Adrenal gland (tissue), 12 donors: ENCODE results near the gene TASL. TPM values are rescaled to one million over a fixed set of nuclear protein-coding genes. Genes with fewer than 3 reads are reported as not detected.
"Not testable (repeated sequence)": the region's sequence is repeated elsewhere in the genome, so short reads cannot be mapped to it uniquely, and the experiment has no call there.

Experiments
- DNase-seq, 7 donors: peaks; one replicate each; pipeline ENCODE4 v3.0.0-alpha.2; 2019 to 2020
- H3K27ac ChIP-seq, 5 donors: fragments of 200-600 bp; sonication (generic) in 4 of 5; 1 replicate in 3 of 5; 2 replicates in 2 of 5; pipeline versions ENCODE4 v1.5.1 to v1.8.0; 2016 to 2020; ENCODE audit warnings: mild to moderate bottlenecking in 1 of 5
- H3K27me3 ChIP-seq: fragments of 200-600 bp; 2 replicates; pipeline ENCODE4 v1.8.0; 2021
- H3K36me3 ChIP-seq, 2 donors: fragments of 200-600 bp; replicated peaks in 1 of 2; 1 replicate in 1 of 2; 2 replicates in 1 of 2; pipeline versions ENCODE4 v1.5.1 to v1.8.0; 2018 to 2022
- H3K4me1 ChIP-seq, 2 donors: fragments of 200-600 bp; replicated peaks in 1 of 2; 1 replicate in 1 of 2; 2 replicates in 1 of 2; pipeline versions ENCODE4 v1.5.1 to v1.8.0; 2018 to 2021
- H3K4me3 ChIP-seq, 4 donors: fragments of 200-600 bp; sonication (generic) in 3 of 4; one replicate each; pipeline ENCODE4 v1.5.1; 2016 to 2018
- H3K9me3 ChIP-seq, 3 donors: fragments of 200-600 bp; sonication (generic) in 1 of 3; replicated peaks in 1 of 3; 1 replicate in 2 of 3; 2 replicates in 1 of 3; pipeline versions ENCODE4 v1.5.1 to v1.8.0; 2016 to 2021
- CTCF ChIP-seq, 6 experiments: fragments of 450-650 bp in 4 of 6; fragments of 200-600 bp in 2 of 6; sonication (generic) in 1 of 6; IDR thresholded peaks; 1 replicate in 5 of 6; 2 replicates in 1 of 6; pipeline versions ENCODE4 v1.5.1 to v1.8.0; 2016 to 2021; ENCODE audit warnings: antibody characterized with exemption in 6 of 6, mild to moderate bottlenecking in 2 of 6, moderate library complexity in 1 of 6
- POLR2A ChIP-seq, 2 donors: fragments of 450-650 bp; IDR thresholded peaks; one replicate each; pipeline ENCODE4 v1.6.1; 2017; ENCODE audit warnings: antibody characterized with exemption in 2 of 2, mild to moderate bottlenecking in 2 of 2, moderate library complexity in 1 of 2
- WGBS, 4 donors: extraction: QIAGEN DNeasy Blood & Tissue Kit in 2 of 4; methylation state at CpG; one replicate each; pipeline versions ENCODE4 v1.1.5 to v1.1.7; 2013 to 2017; 5-methylcytosine and 5-hydroxymethylcytosine counted together
- intact Hi-C, 2 donors: fragments of 100-400 bp; cut with DNase I; formaldehyde crosslinking; loops; one replicate each; pipeline versions ENCODE4 v1.14.1 to v1.15.0; 2022 to 2023
- polyA plus RNA-seq, 3 donors: library from polyadenylated mRNA; stranded (reverse); fragments of 200-250 nt in 2 of 3; fragments of 350-450 nt in 1 of 3; fragmentation: Illumina TruSeq in 1 of 3; extraction: RNeasy Lipid Tissue Mini Kit (QIAGEN cat#74804) in 1 of 3; gene quantifications; one replicate each; pipeline ENCODE4 v1.2.3, GENCODE V29; 2013 to 2014
- total RNA-seq, 9 donors: library from RNA; depleted of rRNA in 4 of 9; stranded (reverse); fragments of >200 nt in 4 of 9; fragments of 120-200 nt in 1 of 9; fragmentation: NEBNext Ultra II Directional in 1 of 9; extraction: Animal tissue kit (Norgen Biotek cat#: 25700) in 1 of 9; gene quantifications; one replicate each; pipeline versions ENCODE4 v1.1.0 to v1.2.4, GENCODE V29; 2013 to 2023
- donor health status: healthy with polysubstance abuse.
- donor health status: Bipolar disorder and iron deficiency.
- donor health status: DM: yes; HTN: yes; CAD: no.
- donor health status: DM: no; HTN: no; CAD: no.
- donor health status: DM: no; HTN: no; CAD: no.
- donor health status: DM: yes; HTN: yes; CAD: no.

Gene TASL
- total and polyA plus RNA-seq, 12 donors: 0.44 to 2.9 (median 1.5) TPM

DNA sequence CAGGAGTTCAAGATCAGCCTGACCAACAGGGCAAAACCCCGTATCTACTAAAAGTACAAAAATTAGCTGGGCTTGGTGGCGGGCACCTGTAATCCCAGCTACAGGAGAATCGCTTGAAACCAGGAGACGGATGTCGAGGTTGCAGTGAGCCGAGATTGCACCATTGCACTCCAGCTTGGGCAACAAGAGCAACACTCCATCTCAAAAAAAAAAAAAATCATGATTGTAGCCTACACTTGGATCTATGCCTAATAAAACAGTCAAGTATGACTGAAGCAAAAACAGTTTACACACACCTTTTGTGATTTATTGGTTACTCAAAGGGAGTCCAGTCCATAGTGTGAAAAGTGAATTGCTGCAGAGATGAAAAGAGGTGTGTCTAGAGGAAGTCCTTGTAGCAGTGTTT lies 34.7 kb upstream of the TASL start:
- Histone ChIP-seq H3K36me3 (no peaks in the 10 kb centered on the region), H3K9me3 (no peaks in the 10 kb centered on the region), H3K27ac (no peak overlapping the region), H3K4me3 (no peak overlapping the region), H3K27me3 (no peaks in the 10 kb centered on the region), H3K4me1 (no peaks in the 10 kb centered on the region)
- WGBS, 4 donors: 67 to 82% (median 76%) methylated on average over 2 to 6 of the region's 6 CpGs
- no peak for TF ChIP-seq CTCF (IDR thresholded peaks at IDR 0.05)
- no peak for TF ChIP-seq POLR2A (IDR thresholded peaks at IDR 0.05)
- no peak for DNase-seq
- intact Hi-C loops: no loop called here

DNA sequence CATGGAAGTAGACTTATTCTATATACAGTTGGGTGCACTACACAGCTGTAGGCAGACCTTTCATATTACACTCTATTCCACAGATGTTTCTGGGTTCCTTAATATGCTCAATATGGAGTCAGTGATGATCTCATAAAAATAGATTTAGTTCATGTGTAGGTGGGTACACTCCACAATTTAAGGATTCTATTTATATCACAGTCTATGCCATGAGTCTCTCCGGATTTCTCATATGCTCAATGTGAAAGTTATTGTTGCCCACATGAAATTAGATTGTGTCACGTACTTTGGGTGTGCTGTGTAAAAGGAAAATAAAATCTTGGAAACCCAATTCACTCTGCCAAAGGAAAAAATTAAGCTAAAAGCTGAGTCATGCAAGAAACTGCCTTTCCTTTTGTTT lies 32.5 kb upstream of the TASL start:
- intact Hi-C loops: no loop called here
- Histone ChIP-seq H3K27ac (no peak overlapping the region), H3K4me1 (no peaks in the 10 kb centered on the region), H3K9me3 (no peaks in the 10 kb centered on the region), H3K4me3 (no peak overlapping the region), H3K36me3 (no peaks in the 10 kb centered on the region), H3K27me3 (no peaks in the 10 kb centered on the region)
- TF ChIP-seq POLR2A (IDR thresholded peaks at IDR 0.05) (no peak), CTCF (IDR thresholded peaks at IDR 0.05) (no peak)
- WGBS, 4 donors: 55 to 95% (median 73%) methylated on average over 2 of the region's 2 CpGs
- DNase-seq: no peak

DNA sequence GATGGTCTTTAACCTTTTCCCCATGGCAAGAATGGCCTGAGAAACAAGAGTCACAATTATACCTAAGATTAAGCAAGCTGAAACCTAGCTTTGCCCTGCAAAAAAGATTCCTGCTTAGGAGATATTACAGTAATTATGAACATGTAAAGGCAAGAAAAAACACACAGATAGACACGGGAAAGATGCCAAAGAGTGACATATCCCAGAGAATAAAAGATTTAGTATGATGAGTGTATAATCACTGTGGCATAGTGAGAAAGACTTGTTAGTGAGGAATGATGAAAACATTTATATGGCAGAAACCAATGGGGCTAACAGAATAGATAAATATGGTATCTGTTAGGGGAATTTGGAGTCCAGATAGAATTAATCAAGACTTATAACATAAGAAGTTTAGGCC lies 29.6 kb upstream of the TASL start:
- DNase-seq: no peak
- no peaks in the 10 kb centered on the region for H3K4me1 ChIP-seq
- no peak overlapping the region for H3K4me3 ChIP-seq
- WGBS, 4 donors: 46 to 73% (median 52%) methylated on average over 1 of the region's 1 CpG
- TF ChIP-seq CTCF (IDR thresholded peaks at IDR 0.05): no peak
- TF ChIP-seq POLR2A (IDR thresholded peaks at IDR 0.05): no peak
- intact Hi-C loops: no loop called here
- no peaks in the 10 kb centered on the region for H3K36me3 ChIP-seq
- no peaks in the 10 kb centered on the region for H3K9me3 ChIP-seq
- no peak overlapping the region for H3K27ac ChIP-seq
- H3K27me3 ChIP-seq: no peaks in the 10 kb centered on the region

DNA sequence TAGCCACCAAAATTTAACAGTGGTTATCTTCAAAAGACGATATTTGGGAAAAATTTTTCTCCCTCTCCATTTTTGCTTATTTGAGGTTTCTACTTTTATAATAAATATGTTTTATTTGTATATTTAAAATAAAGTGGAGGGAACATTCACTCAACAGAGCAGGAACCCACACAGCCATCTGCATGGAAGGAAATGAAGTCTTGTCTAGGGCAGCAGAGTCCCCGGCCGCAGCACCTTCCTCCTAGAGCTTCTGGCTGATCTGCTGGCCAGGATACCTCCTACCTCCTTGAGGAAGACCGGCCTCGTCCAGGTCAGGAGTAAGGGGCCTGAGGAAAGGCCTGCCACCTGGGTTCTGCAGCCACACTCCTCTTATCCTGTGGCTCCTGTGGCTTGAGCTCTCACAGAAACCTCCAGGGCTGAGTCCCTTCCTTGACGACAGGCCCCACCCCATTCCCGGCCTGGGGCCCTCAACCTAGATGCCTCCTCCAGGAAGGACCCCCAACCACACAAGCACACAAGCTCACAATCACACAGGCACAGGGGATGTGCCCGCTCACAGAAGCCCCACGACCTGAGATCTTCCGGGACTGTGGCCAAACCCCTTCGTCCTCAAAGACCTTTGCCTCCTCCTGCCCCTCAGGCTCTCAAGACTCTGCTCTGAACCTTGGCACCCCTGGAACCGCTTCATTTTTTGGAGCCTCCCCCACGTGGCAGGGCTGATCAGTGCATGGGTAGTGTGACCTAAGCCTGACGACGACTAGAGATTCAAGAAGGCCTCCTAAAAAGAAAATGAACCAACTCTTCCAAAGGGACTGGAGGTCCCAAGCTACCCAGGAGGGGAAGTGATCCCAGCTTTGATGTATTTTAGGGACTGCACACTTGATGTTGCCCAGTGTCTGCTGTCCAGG lies 23.0 kb upstream of the TASL start:
- H3K27ac ChIP-seq, H3K27me3 ChIP-seq, H3K4me3 ChIP-seq, H3K36me3 ChIP-seq, H3K4me1 ChIP-seq, H3K9me3 ChIP-seq, intact Hi-C loops, DNase-seq: not testable (repeated sequence)
- 67 to 89% (median 78%) methylated on average over 3 to 7 of the region's 15 CpGs for WGBS, 4 donors
